ENCODE data around the gene AIRE. TPM values are rescaled to one million over a fixed set of nuclear protein-coding genes. Genes with fewer than 3 reads are reported as not detected.
"Not testable (repeated sequence)": the region's sequence is repeated elsewhere in the genome, so short reads cannot be mapped to it uniquely, and the experiment has no call there.

Gene AIRE
- total and polyA plus RNA-seq, 2 experiments from 2014 or later = 0.45 TPM; not detected in 1

DNA sequence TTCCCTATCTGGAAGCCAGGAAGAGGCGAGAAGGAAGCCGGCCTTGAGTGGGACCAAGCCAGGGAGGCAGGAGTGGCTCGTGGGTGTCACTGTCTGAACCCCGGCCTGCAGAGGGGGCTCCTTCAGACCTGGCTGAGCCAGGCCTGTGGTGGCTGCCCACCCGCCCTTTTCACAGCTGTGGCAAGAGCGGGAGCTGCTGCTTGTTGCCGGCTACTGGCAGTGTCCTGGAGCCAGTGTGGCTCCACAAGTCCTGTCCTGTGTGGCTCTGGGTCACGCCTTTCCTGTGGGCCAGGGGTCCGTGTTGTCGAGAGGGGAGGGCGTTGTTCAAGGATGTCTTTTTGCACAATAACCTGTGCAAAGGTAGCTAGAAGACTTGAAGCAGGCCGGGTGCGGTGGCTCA, 15.5 kb downstream of the AIRE start:
- Histone ChIP-seq H3K36me3 (no peaks in the 10 kb centered on the region), H3K4me1 (ENCODE audit: low read depth) (peaks cover 11% of the 10 kb centered on the region), H3K4me3 (peak overlapping the region; percentile 98), H3K9me3 (ENCODE audit: low read depth) (no peaks in the 10 kb centered on the region), H3K27me3 (no peaks in the 10 kb centered on the region), H3K27ac (peak overlapping the region; percentile 85)
- no peak for TF ChIP-seq CTCF (IDR thresholded peaks at IDR 0.05; ENCODE audit: low read depth, low read length)
- no peak for DNase-seq (ENCODE audit: low read depth in 1 of 2, low spot score in 1 of 2)

- no peaks in the 10 kb centered on the region for H3K27me3 ChIP-seq
- H3K27ac ChIP-seq = no peak overlapping the region
- no peaks in the 10 kb centered on the region for H3K9me3 ChIP-seq (ENCODE audit: low read depth)
- no peak overlapping the region for H3K4me3 ChIP-seq
- no peaks in the 10 kb centered on the region for H3K36me3 ChIP-seq
- H3K4me1 ChIP-seq (ENCODE audit: low read depth) = peaks cover 11% of the 10 kb centered on the region
- no peak for TF ChIP-seq CTCF (IDR thresholded peaks at IDR 0.05; ENCODE audit: low read depth, low read length)
- no peak for DNase-seq (ENCODE audit: low read depth in 1 of 2, low spot score in 1 of 2)
Measured at GRCh38 chr21:44301961-44302406, 16.3 kb downstream of the AIRE start.

GRCh38 chr21:44302573-44303401, 17.1 kb downstream of the AIRE start:
- H3K27me3 ChIP-seq; H3K9me3 ChIP-seq (ENCODE audit: low read depth); H3K27ac ChIP-seq; H3K4me3 ChIP-seq; H3K36me3 ChIP-seq: not testable (repeated sequence)
- H3K4me1 ChIP-seq (ENCODE audit: low read depth) = peaks cover 11% of the 10 kb centered on the region
- DNase-seq (ENCODE audit: low read depth in 1 of 2, low spot score in 1 of 2) = peak in 1 of 2 donors; percentile 26

DNA sequence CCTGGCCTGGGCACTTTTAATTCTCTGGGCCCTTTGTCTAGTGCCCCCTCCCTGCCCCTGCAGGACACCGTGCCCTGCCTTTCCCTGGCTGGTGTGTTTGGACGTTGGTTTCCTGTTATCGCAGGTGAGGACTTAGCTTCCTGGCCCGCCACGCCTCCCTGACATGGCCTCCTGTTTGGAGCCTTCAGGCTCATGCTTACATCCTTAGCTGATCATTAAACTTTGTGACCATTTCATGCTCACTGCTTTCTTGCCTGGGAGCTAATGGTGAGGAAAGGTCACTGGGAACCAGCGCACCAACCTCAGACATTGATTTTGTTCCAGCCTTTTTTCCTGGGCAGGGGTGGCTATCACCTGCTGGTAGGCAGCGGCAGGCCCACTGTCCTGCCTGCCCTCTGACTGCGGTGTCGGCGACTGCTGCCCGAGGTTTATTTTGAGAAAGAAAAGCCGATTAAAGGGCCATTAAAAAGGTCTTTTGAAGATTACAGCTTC, 17.9 kb downstream of the AIRE start:
- no peak for TF ChIP-seq CTCF (IDR thresholded peaks at IDR 0.05; ENCODE audit: low read depth, low read length)
- H3K4me1 ChIP-seq (ENCODE audit: low read depth) = peaks cover 11% of the 10 kb centered on the region
- no peaks in the 10 kb centered on the region for H3K36me3 ChIP-seq
- H3K27me3 ChIP-seq = no peaks in the 10 kb centered on the region
- DNase-seq (ENCODE audit: low read depth in 1 of 2, low spot score in 1 of 2) = no peak
- H3K4me3 ChIP-seq = no peak overlapping the region
- no peaks in the 10 kb centered on the region for H3K9me3 ChIP-seq (ENCODE audit: low read depth)
- peak overlapping the region; percentile 72 for H3K27ac ChIP-seq

GRCh38 chr21:44304011-44304616, 18.4 kb downstream of the AIRE start:
- no peak for DNase-seq (ENCODE audit: low read depth in 1 of 2, low spot score in 1 of 2)
- no peak for TF ChIP-seq CTCF (IDR thresholded peaks at IDR 0.05; ENCODE audit: low read depth, low read length)
- Histone ChIP-seq H3K36me3 (no peaks in the 10 kb centered on the region), H3K9me3 (ENCODE audit: low read depth) (no peaks in the 10 kb centered on the region), H3K27me3 (no peaks in the 10 kb centered on the region), H3K4me3 (no peak overlapping the region), H3K4me1 (ENCODE audit: low read depth) (peaks cover 11% of the 10 kb centered on the region), H3K27ac (peak overlapping the region; percentile 72)

- no peaks in the 10 kb centered on the region for H3K27me3 ChIP-seq
- no peak overlapping the region for H3K27ac ChIP-seq
- peak; percentile 56 to 74 for DNase-seq (ENCODE audit: low read depth in 1 of 2, low spot score in 1 of 2)
- H3K9me3 ChIP-seq (ENCODE audit: low read depth) = no peaks in the 10 kb centered on the region
- peak; percentile 76 for TF ChIP-seq CTCF (IDR thresholded peaks at IDR 0.05; ENCODE audit: low read depth, low read length)
- H3K36me3 ChIP-seq = no peaks in the 10 kb centered on the region
- H3K4me3 ChIP-seq = no peak overlapping the region
- peaks cover 11% of the 10 kb centered on the region for H3K4me1 ChIP-seq (ENCODE audit: low read depth)
Measured at GRCh38 chr21:44304877-44305293, 19.2 kb downstream of the AIRE start.

All from cardiac muscle cell (in vitro differentiated cells and primary cell).